PC-9 (cell line): Measurements from ENCODE around the gene CTNNA3. TPM values are rescaled to one million over a fixed set of nuclear protein-coding genes. Genes with fewer than 3 reads are reported as not detected.

ENCODE experiments used
- BruUV-seq: library from RNA; stranded (reverse); fragments of 400-500 nt; replicated peaks from 2 replicates; lab custom pipeline; 2021; lab: Mats Ljungman, UMichigan
- CTCF ChIA-PET: fragments of 300-600 bp; sonication (Branson Sonifier 250); formaldehyde crosslinking; loops from one replicate; lab custom pipeline; 2022; ENCODE audit warnings: antibody characterized with exemption; lab: Charles Lee
- POLR2A ChIA-PET: fragments of 300-600 bp; sonication (Branson Sonifier 250); formaldehyde crosslinking; loops from one replicate; lab custom pipeline; 2022; ENCODE audit warnings: antibody characterized with exemption; ENCODE audit not compliant: unreplicated experiment; lab: Charles Lee
- DNase-seq, 2 experiments: peaks; one replicate each; pipeline versions ENCODE4 v3.0.0 to v3.0.0-alpha.2; 2015 to 2022; ENCODE audit warnings: mixed read lengths in 1 of 2
- H2AFZ ChIP-seq: fragments of 200-600 bp; sonication (generic); 2 replicates; pipeline ENCODE4 v1.8.1; 2017; ENCODE audit warnings: antibody characterized with exemption
- H3F3A ChIP-seq: fragments of 200-600 bp; sonication (generic); 2 replicates; pipeline ENCODE4 v1.8.1; 2017; ENCODE audit warnings: antibody characterized with exemption, mild to moderate bottlenecking, low read depth; ENCODE audit not compliant: insufficient read depth
- H3K27ac ChIP-seq: fragments of 200-600 bp; sonication (generic); 2 replicates; pipeline ENCODE4 v1.6.1; 2016; ENCODE audit warnings: mixed run types
- H3K27me3 ChIP-seq: fragments of 200-600 bp; sonication (generic); 2 replicates; pipeline ENCODE4 v1.6.1; 2016; ENCODE audit warnings: low read depth, mixed run types; ENCODE audit not compliant: insufficient read depth
- H3K36me3 ChIP-seq: fragments of 200-600 bp; sonication (generic); 2 replicates; pipeline ENCODE4 v1.6.1; 2016; ENCODE audit warnings: low read depth, mixed run types
- H3K4me1 ChIP-seq: fragments of 200-600 bp; sonication (generic); replicated peaks from 2 replicates; pipeline ENCODE4 v1.6.1; 2016; ENCODE audit warnings: mixed run types; ENCODE audit not compliant: insufficient read depth
- H3K4me2 ChIP-seq: fragments of 200-600 bp; sonication (generic); 2 replicates; pipeline ENCODE4 v1.6.1; 2017; ENCODE audit warnings: mixed run types
- H3K4me3 ChIP-seq: fragments of 200-600 bp; sonication (generic); 2 replicates; pipeline ENCODE4 v1.6.1; 2016; ENCODE audit warnings: mixed run types
- H3K79me2 ChIP-seq: fragments of 200-600 bp; sonication (generic); 2 replicates; pipeline ENCODE4 v1.6.1; 2017; ENCODE audit warnings: low read depth, mixed run types
- H3K9me2 ChIP-seq: fragments of 200-600 bp; sonication (generic); 2 replicates; pipeline ENCODE4 v1.8.1; 2017; ENCODE audit warnings: mild to moderate bottlenecking; ENCODE audit not compliant: insufficient read depth
- H3K9me3 ChIP-seq: fragments of 200-600 bp; sonication (generic); 2 replicates; pipeline ENCODE4 v1.8.1; 2016; ENCODE audit warnings: low read depth; ENCODE audit not compliant: insufficient read depth
- H4K20me1 ChIP-seq: fragments of 200-600 bp; sonication (generic); 2 replicates; pipeline ENCODE4 v1.8.1; 2017; ENCODE audit not compliant: insufficient read depth
- CTCF ChIP-seq: fragments of 200-600 bp; sonication (generic); conservative IDR thresholded peaks from 2 replicates; pipeline ENCODE4 v1.6.1; 2017; ENCODE audit warnings: mixed run types, antibody characterized with exemption, mild to moderate bottlenecking, moderate library complexity
- EZH2 ChIP-seq: fragments of 200-600 bp; sonication (generic); IDR thresholded peaks from 2 replicates; pipeline ENCODE4 v1.8.0; 2017; ENCODE audit warnings: antibody characterized with exemption, low read depth
- intact Hi-C: fragments of 100-400 bp; cut with micrococcal nuclease; formaldehyde crosslinking; loops from one replicate; pipeline ENCODE4 v1.10.0; 2022; ENCODE audit not compliant: unreplicated experiment
- total RNA-seq: library from RNA; stranded (reverse); gene quantifications from 2 replicates; pipeline ENCODE4 v1.2.3, GENCODE V29; 2021

CTNNA3 gene
- total RNA-seq, 1 experiment from 2014 or later = not detected

GRCh38 chr10:66318761-66319160 is 1377.2 kb downstream of the CTNNA3 start:
- no peaks in the 10 kb centered on the region for H3K4me1 ChIP-seq
- H4K20me1 ChIP-seq = no peaks in the 10 kb centered on the region
- BruUV-seq = no TSS peak
- H3K27me3 ChIP-seq = no peaks in the 10 kb centered on the region
- POLR2A ChIA-PET = no interaction called here
- H3K4me3 ChIP-seq = no peak overlapping the region
- CTCF ChIA-PET = no interaction called here
- H2AFZ ChIP-seq = no peak overlapping the region
- H3K4me2 ChIP-seq = no peak overlapping the region
- no peaks in the 10 kb centered on the region for H3K36me3 ChIP-seq
- no peaks in the 10 kb centered on the region for H3K79me2 ChIP-seq
- TF ChIP-seq EZH2 (no peak), CTCF (no peak)
- H3F3A ChIP-seq = no peaks in the 10 kb centered on the region
- no peak for DNase-seq
- intact Hi-C loops = no loop called here
- H3K9me2 ChIP-seq = no peaks in the 10 kb centered on the region; the same call in 1 of the 2 replicates
- H3K9me3 ChIP-seq = no peaks in the 10 kb centered on the region
- no peak overlapping the region for H3K27ac ChIP-seq

GRCh38 chr10:66307826-66308225 is 1388.2 kb downstream of the CTNNA3 start:
- intact Hi-C loops = loop anchor here (10.0 kb wide), 1 partner anchor 627 kb away; no protein-coding TSS in a partner anchor

GRCh38 chr10:66301078-66301477 is 1394.9 kb downstream of the CTNNA3 start:
- POLR2A ChIA-PET = no interaction called here

More at GRCh38 chr10:66307826-66308225, 1388.2 kb downstream of the CTNNA3 start:
- Histone ChIP-seq H3K36me3 (no peaks in the 10 kb centered on the region), H3K9me2 (no peaks in the 10 kb centered on the region), H3K4me1 (no peaks in the 10 kb centered on the region), H3K79me2 (no peaks in the 10 kb centered on the region), H3K27ac (no peak overlapping the region), H3F3A (no peaks in the 10 kb centered on the region), H3K4me2 (no peak overlapping the region), H3K9me3 (no peaks in the 10 kb centered on the region), H4K20me1 (no peaks in the 10 kb centered on the region), H2AFZ (no peak overlapping the region), H3K27me3 (no peaks in the 10 kb centered on the region), H3K4me3 (no peak overlapping the region)
- BruUV-seq = no TSS peak
- TF ChIP-seq CTCF = no peak
- no peak for TF ChIP-seq EZH2
- POLR2A ChIA-PET = no interaction called here
- CTCF ChIA-PET = no interaction called here
- no peak for DNase-seq

More at GRCh38 chr10:66301078-66301477, 1394.9 kb downstream of the CTNNA3 start:
- Histone ChIP-seq H3K27ac (no peak overlapping the region), H3K9me3 (no peaks in the 10 kb centered on the region), H4K20me1 (no peaks in the 10 kb centered on the region), H2AFZ (no peak overlapping the region), H3K36me3 (no peaks in the 10 kb centered on the region), H3F3A (no peaks in the 10 kb centered on the region), H3K27me3 (no peaks in the 10 kb centered on the region), H3K4me1 (no peaks in the 10 kb centered on the region), H3K4me2 (no peak overlapping the region), H3K79me2 (no peaks in the 10 kb centered on the region), H3K4me3 (no peak overlapping the region), H3K9me2 (no peaks in the 10 kb centered on the region)
- BruUV-seq = no TSS peak
- CTCF ChIA-PET = no interaction called here
- intact Hi-C loops = loop anchor here (10.0 kb wide), 1 partner anchor 634 kb away; no protein-coding TSS in a partner anchor
- TF ChIP-seq EZH2 (no peak), CTCF (no peak)
- no peak for DNase-seq
